Heart left ventricle (tissue), 16 donors: ENCODE measurements around the gene CALU. TPM values are rescaled to one million over a fixed set of nuclear protein-coding genes. Genes with fewer than 3 reads are reported as not detected.

Experiments used
- ATAC-seq, 4 donors: fragments of 200-7000 bp; cut with Tn5 transposase; one replicate each; pipeline ENCODE4 v1.9.1; 2020 to 2022; ENCODE audit warnings: moderate library complexity in 4 of 4, mild to moderate bottlenecking in 3 of 4, moderate number of reproducible peaks in 1 of 4
- DNase-seq, 5 donors: peaks; one replicate each; pipeline ENCODE4 v3.0.0-alpha.2; 2020
- H3K27ac ChIP-seq, 12 donors: fragments of 200-600 bp; sonication (generic) in 4 of 12; one replicate each; pipeline versions ENCODE4 v1.5.0 to v1.8.0; 2016 to 2022; ENCODE audit warnings: mild to moderate bottlenecking in 2 of 12
- H3K27me3 ChIP-seq, 9 donors: fragments of 200-600 bp; sonication (generic) in 2 of 9; one replicate each; pipeline versions ENCODE4 v1.5.1 to v1.8.0; 2016 to 2022; ENCODE audit warnings: mild to moderate bottlenecking in 3 of 9
- H3K36me3 ChIP-seq, 9 donors: fragments of 200-600 bp; sonication (generic) in 2 of 9; one replicate each; pipeline versions ENCODE4 v1.5.0 to v1.8.0; 2018 to 2022; ENCODE audit warnings: mild to moderate bottlenecking in 2 of 9
- H3K4me1 ChIP-seq, 12 donors: fragments of 200-600 bp; sonication (generic) in 4 of 12; one replicate each; pipeline versions ENCODE4 v1.5.0 to v1.8.0; 2016 to 2022; ENCODE audit warnings: mild to moderate bottlenecking in 3 of 12
- H3K4me3 ChIP-seq, 12 donors: fragments of 200-600 bp; sonication (generic) in 4 of 12; one replicate each; pipeline versions ENCODE4 v1.5.0 to v1.8.0; 2017 to 2022; ENCODE audit warnings: mild to moderate bottlenecking in 9 of 12, moderate library complexity in 4 of 12
- H3K9me3 ChIP-seq, 12 donors: fragments of 200-600 bp; sonication (generic) in 4 of 12; one replicate each; pipeline versions ENCODE4 v1.5.0 to v1.8.0; 2016 to 2022; ENCODE audit warnings: mild to moderate bottlenecking in 1 of 12
- CTCF ChIP-seq, 12 donors: fragments of 200-600 bp; sonication (generic) in 4 of 12; IDR thresholded peaks; one replicate each; pipeline versions ENCODE4 v1.5.0 to v1.8.0; 2018 to 2022; ENCODE audit warnings: antibody characterized with exemption in 12 of 12, mild to moderate bottlenecking in 5 of 12
- POLR2A ChIP-seq, 2 donors: fragments of 450-650 bp; IDR thresholded peaks; one replicate each; pipeline ENCODE4 v1.6.1; 2017; ENCODE audit warnings: antibody characterized with exemption in 2 of 2, mild to moderate bottlenecking in 2 of 2, moderate library complexity in 2 of 2
- WGBS, 4 donors: extraction: QIAGEN DNeasy Blood & Tissue Kit in 2 of 4; methylation state at CpG; one replicate each; pipeline versions ENCODE4 v1.1.5 to v1.1.7; 2013 to 2018; 5-methylcytosine and 5-hydroxymethylcytosine counted together
- intact Hi-C, 10 donors: fragments of 100-400 bp; cut with DNase I; formaldehyde crosslinking; loops; one replicate each; pipeline versions ENCODE4 v1.11.1 to v1.14.2; 2022
- polyA plus RNA-seq, 2 donors: library from polyadenylated mRNA; stranded (reverse); fragments of 200-250 nt; gene quantifications; one replicate each; pipeline ENCODE4 v1.2.3, GENCODE V29; 2013
- total RNA-seq, 9 donors: library from RNA; depleted of rRNA in 2 of 9; stranded (reverse); fragments of >200 nt in 2 of 9; fragmentation: NEBNext Ultra II Directional in 3 of 9; extraction: Animal tissue kit (Norgen Biotek cat#: 25700) in 3 of 9; gene quantifications; one replicate each; pipeline versions ENCODE4 v1.1.0 to v1.2.4, GENCODE V29; 2016 to 2023
- donor health status: ischemic (EF 13 %, LVEDD 7.1; RV severe dilation, severe dysfunction).
- donor health status: healthy with polysubstance abuse.
- donor health status: DM: no; HTN: yes; CAD: no.
- donor health status: DM: no; HTN: no; CAD: no.
- donor health status: ischemic (EF 25% LVEDD 6.9; RV normal size, moderate dysfunction).
- donor health status: ischemic (EF 25% LVEDD 5.7; RV mildly dilated, moderate dysfunction).
- donor health status: healthy.
- donor health status: DM: yes; HTN: yes; CAD: no.
- donor health status: ischemic (EF 35%, LVEDD 5.7; RV mildly dilated, moderate dysfunction).
- donor health status: nonischemic (EF 11% LVEDD 7.7; RV severe dilation, severe dysfunction).
- donor health status: DM: yes; HTN: yes; CAD: no.
- donor health status: PGD.
- donor health status: ischemic (EF 29% LVEDD 5.4; RV normal size, mild dysfunction).
- donor health status: nonischemic (EF 23%, LVEDD 6.1; RV moderate dilation, normal function).

The CALU gene
- total and polyA plus RNA-seq, 11 donors, result 51.4 to 689 (median 257) TPM

- 66 to 82% (median 76%) methylated on average over 1 of the region's 1 CpG for WGBS, 4 donors
- H3K27me3 ChIP-seq, result no peaks in the 10 kb centered on the region
- H3K36me3 ChIP-seq, result peaks cover 0 to 37% (median 30%) of the 10 kb centered on the region in 9 donors
- H3K27ac ChIP-seq, result no peak overlapping the region
- DNase-seq (no peak), ATAC-seq (no peak)
- no peaks in the 10 kb centered on the region for H3K9me3 ChIP-seq
- TF ChIP-seq CTCF (IDR thresholded peaks at IDR 0.05) (no peak), POLR2A (IDR thresholded peaks at IDR 0.05) (no peak)
- no peak overlapping the region for H3K4me3 ChIP-seq
- intact Hi-C loops, result loop anchor here in 3 of 10 donors (5.0 to 10.0 kb wide), 2 partner anchors 37 to 119 kb away; partner anchors contain the start of gene ATP6V1F (in 2 of the 3)
- H3K4me1 ChIP-seq, result peaks cover 7 to 58% (median 44%) of the 10 kb centered on the region in 12 donors
These were observed 6.5 kb downstream of the CALU start for GRCh38 chr7:128745706-128746105.

- intact Hi-C loops, result loop anchor here in 3 of 10 donors (5.0 to 10.0 kb wide), 2 partner anchors 35 to 117 kb away; partner anchors contain the start of gene ATP6V1F (in 2 of the 3)
- no peak for ATAC-seq
- DNase-seq, result no peak
- Histone ChIP-seq H3K9me3 (no peaks in the 10 kb centered on the region), H3K4me3 (no peak overlapping the region), H3K4me1 (peaks cover 0 to 51% (median 32%) of the 10 kb centered on the region in 12 donors), H3K27ac (no peak overlapping the region), H3K27me3 (no peaks in the 10 kb centered on the region), H3K36me3 (peaks cover 0 to 54% (median 48%) of the 10 kb centered on the region in 9 donors)
- WGBS, 4 donors, result 65 to 78% (median 73%) methylated on average over 6 of the region's 6 CpGs
- TF ChIP-seq CTCF (IDR thresholded peaks at IDR 0.05) (no peak), POLR2A (IDR thresholded peaks at IDR 0.05) (no peak)
These were observed 8.3 kb downstream of the CALU start for GRCh38 chr7:128747327-128748079.

DNA sequence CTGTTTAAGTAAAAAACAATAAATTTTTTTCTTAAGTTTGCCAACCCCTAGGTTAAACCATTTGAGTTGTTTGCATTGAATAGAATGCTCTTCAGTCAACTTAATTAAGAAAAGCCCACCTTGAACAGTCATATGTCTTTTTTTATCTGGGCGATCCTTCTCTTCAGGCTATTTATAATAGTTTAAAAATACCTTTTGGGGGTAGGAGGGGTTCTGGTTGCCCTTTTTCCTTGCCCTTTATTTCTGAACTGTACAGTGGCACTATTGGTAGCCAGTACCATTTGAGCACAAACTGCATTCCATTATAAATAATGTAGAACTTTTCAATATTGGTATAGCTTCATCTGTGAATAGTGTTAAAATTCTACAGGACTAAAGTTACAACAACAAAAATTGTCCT is 13.1 kb downstream of the CALU start:
- DNase-seq, result no peak
- Histone ChIP-seq H3K27ac (peak overlapping the region in 9 of 12 donors; percentile 24 to 63 (median 34)), H3K4me3 (no peak overlapping the region), H3K4me1 (peaks cover 4 to 56% (median 22%) of the 10 kb centered on the region in 12 donors), H3K36me3 (peaks cover 0 to 96% (median 87%) of the 10 kb centered on the region in 9 donors), H3K27me3 (no peaks in the 10 kb centered on the region), H3K9me3 (no peaks in the 10 kb centered on the region)
- WGBS, 4 donors, result 48 to 60% (median 57%) methylated on average over 1 of the region's 1 CpG
- TF ChIP-seq POLR2A (IDR thresholded peaks at IDR 0.05) (no peak), CTCF (IDR thresholded peaks at IDR 0.05) (no peak)
- intact Hi-C loops, result loop anchor here in 1 of 10 donors (10.0 kb wide), 1 partner anchor 73 kb away; no protein-coding TSS in a partner anchor
- ATAC-seq, result peak in 3 of 4 donors; percentile 39 to 64 (median 44)
